NCI-H2171 treated with DMSO at 0.1 percent for 48 hours (cell line): ENCODE results near the gene VRK2.
"Not testable (repeated sequence)": the region's sequence is repeated elsewhere in the genome, so short reads cannot be mapped to it uniquely, and the experiment has no call there.

ENCODE experiments used
- DNase-seq: peaks from one replicate; lab custom pipeline; 2025; lab: John Stamatoyannopoulos, UW

VRK2 gene

DNA sequence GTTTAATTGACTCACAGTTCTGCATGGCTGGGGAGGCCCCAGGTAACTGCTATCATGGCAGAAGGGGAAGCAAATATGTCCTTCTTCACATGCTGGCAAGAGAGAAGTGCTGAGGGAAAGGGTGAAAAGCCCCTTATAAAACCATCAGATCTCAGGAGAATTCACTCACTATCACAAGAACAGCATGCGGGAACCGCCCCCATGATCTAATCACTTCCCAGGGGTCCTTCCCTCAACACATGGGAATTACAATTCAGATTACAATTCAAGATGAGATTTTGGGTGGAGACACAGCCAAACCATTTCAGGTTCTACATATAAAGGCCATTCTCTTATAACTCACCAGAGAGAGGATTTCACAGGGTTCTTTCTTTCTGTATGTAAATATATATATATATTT lies 62.9 kb downstream of the VRK2 start:
- no peak for DNase-seq

DNA sequence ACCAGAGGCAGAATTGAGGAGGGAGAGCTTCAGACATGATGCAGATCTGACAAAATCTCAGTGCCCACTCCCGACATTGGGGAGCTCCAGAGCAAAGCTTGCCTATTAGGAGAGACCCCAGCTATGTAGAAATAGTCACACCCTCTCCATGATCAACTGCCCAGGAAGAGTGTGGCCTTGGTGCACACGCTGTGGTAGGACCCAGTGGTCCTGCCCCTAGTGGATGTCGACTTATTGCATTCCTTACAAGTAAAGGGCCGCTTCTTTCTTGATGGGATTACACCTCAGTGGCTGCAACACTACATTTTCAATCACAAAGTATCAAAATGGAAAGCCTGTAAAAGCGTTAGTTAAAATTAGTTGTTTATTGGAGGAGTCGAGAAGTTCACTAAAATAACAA lies 64.2 kb downstream of the VRK2 start:
- no peak for DNase-seq

- not testable (repeated sequence) for DNase-seq
Observed at GRCh38 chr2:58113563-58113962, 67.0 kb downstream of the VRK2 start.

GRCh38 chr2:58120626-58121229 lies 74.1 kb downstream of the VRK2 start:
- DNase-seq: no peak

GRCh38 chr2:58122040-58122439 lies 75.4 kb downstream of the VRK2 start:
- DNase-seq: no peak

DNA sequence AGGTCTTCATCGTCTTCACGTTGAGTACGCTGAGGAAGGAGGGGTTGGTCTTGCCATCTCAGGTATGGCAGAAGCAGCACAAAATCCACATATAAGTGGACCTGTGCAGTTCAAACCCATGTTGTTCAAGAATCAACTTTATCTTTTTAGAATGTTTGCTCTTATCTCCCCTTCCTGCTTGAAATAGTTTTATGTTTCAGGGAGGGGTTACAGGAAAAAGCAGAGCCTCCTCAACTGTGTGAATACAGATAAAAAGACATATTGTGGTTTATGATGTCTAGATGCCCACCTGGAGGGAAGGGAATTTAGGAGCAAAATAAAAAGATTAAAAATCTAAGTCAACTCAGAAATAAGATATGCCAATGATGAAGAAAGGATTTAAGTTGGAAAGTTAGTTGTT lies 75.9 kb downstream of the VRK2 start:
- DNase-seq: no peak

DNA sequence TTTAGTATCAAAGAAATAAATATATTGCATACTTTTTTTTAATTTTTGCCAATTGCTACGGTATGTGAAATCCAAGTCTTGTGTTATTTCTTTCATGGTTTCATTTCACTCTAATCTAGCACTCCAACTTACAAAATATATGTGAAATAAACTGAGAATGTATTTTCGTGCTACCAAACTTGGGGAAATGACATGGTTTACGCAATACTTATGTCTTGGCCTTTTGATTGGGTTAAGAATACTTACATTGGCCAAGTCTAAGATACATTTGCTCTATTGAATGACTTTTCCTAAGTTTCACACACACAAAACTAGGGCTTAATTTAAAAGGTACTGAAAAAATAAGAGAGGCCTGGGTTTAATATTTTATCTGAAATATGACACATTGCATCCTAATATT lies 80.5 kb downstream of the VRK2 start:
- DNase-seq: no peak

DNA sequence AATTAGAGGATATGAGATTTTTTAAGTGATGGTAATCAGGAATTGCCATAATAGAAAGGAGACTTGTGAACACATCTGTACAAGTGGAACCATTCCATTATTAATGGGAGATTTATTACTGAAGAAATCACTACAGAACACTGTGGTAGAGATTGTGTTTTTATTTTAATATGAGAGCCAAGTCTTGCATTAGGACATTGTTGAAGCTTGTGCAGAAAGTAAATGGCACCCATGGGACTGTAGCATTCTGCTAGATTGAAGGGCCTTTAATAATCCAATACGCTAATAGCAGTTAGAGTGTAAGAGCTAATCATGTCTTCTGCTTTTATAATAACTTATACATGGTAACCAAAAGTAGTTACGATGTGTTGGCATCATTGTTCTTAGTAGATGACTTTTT lies 83.6 kb downstream of the VRK2 start:
- DNase-seq: no peak

- peak; percentile 26 for DNase-seq
Observed at GRCh38 chr2:58131191-58132011, 84.8 kb downstream of the VRK2 start.

DNA sequence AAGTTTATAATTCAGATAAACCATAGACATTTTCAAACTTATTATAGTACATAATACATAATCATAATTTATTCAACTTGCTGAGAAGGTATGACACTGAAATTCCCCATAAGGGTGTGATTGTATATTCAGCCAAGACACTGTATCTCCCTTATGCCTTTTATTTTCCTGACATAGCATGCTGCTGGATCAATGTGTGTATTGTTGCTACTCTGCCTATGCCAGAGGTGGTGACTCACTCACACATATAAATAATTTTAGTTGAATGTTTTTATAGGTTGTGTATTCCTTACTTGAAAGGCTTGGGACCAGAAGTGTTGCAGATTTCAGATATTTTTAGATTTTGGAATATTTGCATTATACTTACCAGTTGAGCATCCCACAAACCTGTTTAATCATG lies 86.8 kb downstream of the VRK2 start:
- DNase-seq: no peak

DNA sequence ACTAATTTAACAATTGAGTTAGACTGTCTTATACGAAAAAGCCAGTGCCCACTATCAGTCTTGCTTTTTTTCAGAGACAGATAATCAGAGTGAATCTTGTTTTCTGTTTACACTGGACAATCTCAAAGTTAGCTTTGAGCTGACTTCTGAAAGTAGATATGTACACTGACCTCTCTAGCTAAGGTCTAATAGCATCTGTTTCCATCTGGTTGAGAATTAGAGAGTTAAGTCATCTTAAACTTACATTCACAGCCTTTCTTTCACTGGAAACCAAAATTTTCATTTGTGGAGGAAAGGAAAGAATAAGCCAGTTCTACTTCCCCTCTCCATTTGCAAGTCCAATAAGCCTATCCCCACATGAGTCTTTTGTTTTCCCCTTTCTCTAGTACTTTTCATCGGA lies 89.3 kb downstream of the VRK2 start:
- no peak for DNase-seq

DNA sequence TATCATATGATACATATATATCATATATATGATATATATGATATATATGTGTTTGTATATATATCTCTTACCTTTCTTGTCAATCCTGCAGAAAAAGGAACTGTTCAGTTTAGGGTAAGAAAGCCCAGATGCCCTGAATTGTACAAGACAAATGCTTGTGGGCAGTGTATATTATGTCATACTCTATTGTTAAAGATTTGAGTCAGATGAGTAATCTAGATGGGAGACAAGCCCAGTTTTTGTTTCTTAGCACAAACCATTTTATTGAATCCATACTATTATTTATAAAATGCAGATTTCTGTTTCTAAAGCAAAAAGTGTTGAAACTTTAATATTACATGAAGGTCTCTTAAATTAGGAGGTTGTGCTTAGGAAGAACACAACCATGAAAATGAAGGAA lies 90.6 kb downstream of the VRK2 start:
- no peak for DNase-seq

DNA sequence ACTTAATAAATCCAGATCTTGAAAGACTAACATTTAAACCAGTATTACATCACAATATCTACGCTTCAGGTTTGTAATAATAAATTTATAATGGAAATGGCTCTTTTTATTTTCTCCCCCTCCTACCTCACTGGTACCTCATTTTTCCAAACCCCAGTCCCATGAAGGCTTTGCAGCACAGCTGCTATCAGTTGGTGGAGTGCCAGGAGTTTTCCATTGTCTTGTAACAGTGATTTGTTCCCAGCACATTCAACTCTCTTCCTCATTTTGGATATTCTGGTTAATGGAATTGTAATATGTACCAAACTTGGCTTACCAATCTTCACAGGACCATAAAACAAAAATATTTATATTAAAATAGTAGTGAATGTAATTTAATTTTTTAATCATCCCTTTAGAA lies 91.2 kb downstream of the VRK2 start:
- DNase-seq: peak; percentile 56

DNA sequence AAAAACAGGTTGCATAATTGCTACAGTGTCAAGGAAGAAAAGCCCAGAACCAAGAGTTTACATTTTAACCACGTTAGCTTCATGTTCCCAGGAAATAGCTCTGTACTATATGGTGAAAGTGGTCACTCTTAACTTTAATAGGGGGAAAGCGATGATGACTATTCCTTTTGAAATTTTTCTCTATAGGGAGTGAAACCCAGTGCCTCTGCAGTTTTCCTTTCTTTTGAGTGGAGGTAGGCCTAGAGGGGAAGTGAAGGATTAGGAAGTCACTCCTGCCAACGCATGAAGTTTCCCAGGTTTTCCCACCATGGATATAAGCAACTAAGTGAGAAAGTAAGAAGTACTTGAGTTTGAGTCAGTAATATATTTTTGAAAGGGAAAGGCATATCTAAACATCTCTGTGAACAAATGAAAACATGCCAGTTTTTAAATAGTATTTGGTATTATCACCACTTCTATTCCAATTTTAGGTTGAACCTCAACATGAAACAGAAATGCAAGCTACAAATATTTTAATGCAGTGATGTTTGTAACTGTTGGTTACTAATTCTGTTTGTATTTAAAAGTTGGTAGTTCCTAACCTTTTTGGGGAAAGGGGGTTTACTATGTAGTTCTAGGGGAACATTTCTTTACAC lies 91.9 kb downstream of the VRK2 start:
- DNase-seq: no peak

GRCh38 chr2:58140508-58141072 lies 94.0 kb downstream of the VRK2 start:
- DNase-seq: no peak

GRCh38 chr2:58145769-58146168 lies 99.2 kb downstream of the VRK2 start:
- DNase-seq: not testable (repeated sequence)

GRCh38 chr2:58146707-58147106 lies 100.1 kb downstream of the VRK2 start:
- DNase-seq: no peak

GRCh38 chr2:58155160-58155778 lies 108.7 kb downstream of the VRK2 start:
- DNase-seq: no peak

- no peak for DNase-seq
Observed at GRCh38 chr2:58156780-58157179, 110.2 kb downstream of the VRK2 start.

GRCh38 chr2:58157754-58158153 lies 111.1 kb downstream of the VRK2 start:
- no peak for DNase-seq

GRCh38 chr2:58158481-58158880 lies 111.9 kb downstream of the VRK2 start:
- DNase-seq: no peak

DNA sequence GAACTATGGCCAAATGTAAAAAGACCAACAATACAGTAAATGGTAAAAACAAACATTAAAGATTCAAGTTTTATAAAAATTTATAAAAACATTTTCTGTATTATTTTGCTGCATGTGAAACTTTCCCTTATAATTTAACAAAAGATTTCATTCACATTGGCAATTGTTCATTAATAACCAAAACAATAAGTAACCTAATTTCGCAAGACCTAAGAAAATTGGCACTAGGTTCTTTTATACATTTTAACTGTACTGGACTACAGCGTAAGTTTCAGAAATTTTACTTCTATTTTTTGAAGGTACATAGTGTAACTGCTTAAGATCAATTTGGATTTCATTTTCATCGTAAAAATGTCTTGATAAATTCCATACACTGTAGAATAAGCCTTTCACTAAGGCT lies 117.3 kb downstream of the VRK2 start:
- no peak for DNase-seq

- DNase-seq: not testable (repeated sequence)
Observed at GRCh38 chr2:58168130-58168529, 121.5 kb downstream of the VRK2 start.
